ENCODE measurements around the gene DLG1.
"Not testable (repeated sequence)": the region's sequence is repeated elsewhere in the genome, so short reads cannot be mapped to it uniquely, and the experiment has no call there.

The DLG1 gene

GRCh38 chr3:197283045-197283444 lies 15.4 kb downstream of the DLG1 start:
- no peak for DNase-seq

DNA sequence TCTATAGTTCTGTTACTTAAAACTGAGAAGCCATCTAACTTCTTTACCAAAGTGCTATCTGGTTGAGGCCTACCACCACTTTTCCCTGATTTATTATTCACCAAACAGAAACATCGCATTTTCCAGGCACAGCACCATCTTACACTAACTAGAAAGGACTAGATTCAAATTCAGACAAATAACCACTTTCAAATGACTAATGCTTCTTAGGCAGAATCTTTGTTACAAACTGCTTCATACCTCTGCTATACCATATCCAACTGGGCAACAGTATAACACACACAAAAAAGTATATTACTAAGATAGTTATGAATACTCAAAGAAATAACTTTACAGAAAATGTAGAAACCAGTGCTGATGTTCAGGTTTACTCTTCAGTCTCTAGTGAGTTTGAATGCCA lies 16.6 kb downstream of the DLG1 start:
- DNase-seq = no peak

DNA sequence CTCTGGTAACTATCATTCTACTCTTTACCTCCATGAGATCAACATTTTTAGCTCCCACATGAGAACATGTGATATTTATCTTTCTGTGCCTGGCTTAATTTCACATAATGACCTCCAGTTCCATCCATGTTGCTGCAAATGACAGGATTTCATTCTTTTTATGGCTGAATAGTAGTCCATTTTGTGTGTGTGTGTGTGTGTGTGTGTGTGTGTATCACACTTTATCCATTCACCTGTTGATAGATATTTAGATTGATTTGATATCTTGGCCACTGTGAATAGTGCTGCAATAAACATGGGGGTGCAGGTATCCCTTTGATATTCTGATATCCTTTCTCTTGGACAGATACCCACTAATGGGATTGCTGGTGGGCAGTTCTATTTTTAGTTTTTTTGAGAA lies 18.3 kb downstream of the DLG1 start:
- no peak for DNase-seq

DNA sequence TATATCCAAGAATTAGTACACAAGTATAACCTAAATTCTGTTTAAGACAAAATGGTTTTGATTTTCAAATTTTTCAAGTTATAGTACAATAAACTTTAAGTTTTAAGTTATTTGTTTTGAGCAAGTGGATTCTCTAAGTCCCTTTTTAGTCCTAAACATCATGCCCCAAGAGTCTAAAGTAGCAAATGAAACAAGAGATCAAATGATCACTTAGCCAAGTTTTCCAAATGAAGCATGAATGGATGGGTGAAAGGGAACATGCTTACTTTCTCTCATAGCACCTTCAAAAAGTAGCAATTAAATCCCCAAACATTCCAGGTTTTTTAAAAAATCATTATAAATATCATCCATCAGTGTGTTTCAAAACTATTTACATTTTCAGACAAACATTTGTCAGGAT lies 19.5 kb downstream of the DLG1 start:
- no peak for DNase-seq

GRCh38 chr3:197276808-197277207 lies 21.6 kb downstream of the DLG1 start:
- DNase-seq = not testable (repeated sequence)

GRCh38 chr3:197270558-197271317 lies 27.7 kb downstream of the DLG1 start:
- no peak for DNase-seq

DNA sequence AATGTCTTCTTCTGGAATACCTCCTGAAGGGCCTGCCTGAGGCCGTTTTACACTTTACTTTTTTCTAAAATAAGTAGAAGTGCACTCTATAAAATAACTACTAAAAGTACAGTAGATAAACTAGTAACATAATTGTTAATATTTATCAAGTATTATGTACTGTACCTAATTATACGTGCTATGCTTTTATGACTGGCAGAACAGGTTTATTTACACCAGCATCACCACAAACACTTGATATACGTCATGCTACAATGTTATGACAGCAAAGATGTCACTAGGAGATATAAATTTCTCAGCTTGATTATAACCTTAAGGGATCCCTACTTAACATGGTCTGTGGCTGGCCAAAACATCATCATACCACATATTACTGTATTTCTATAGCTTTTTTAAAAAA lies 29.4 kb downstream of the DLG1 start:
- no peak for DNase-seq

GRCh38 chr3:197268294-197268693 lies 30.1 kb downstream of the DLG1 start:
- DNase-seq = no peak

GRCh38 chr3:197266331-197266730 lies 32.1 kb downstream of the DLG1 start:
- no peak for DNase-seq

DNA sequence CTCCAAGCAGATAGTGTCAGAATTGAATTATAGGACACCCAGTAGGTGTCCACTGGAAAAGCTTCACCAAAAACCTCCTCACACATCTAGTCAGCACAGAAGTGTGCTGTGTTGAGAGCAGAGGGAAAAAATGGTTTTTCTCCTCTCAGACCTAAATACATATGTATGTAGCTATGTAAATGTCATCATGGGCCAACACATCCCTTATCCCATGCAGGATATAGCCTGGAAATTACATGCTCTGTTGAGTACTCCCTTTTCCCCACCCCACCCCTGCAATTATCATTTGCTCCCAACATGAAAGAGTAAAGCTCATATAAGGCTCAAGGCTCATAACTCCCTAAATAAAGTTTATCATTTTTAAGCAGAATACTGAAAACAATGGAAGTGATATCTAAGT lies 35.7 kb downstream of the DLG1 start:
- no peak for DNase-seq

- DNase-seq = no peak
Measured at GRCh38 chr3:197261164-197261509, 37.3 kb downstream of the DLG1 start.

- DNase-seq = no peak
Measured at GRCh38 chr3:197260491-197261163, 37.8 kb downstream of the DLG1 start.

DNA sequence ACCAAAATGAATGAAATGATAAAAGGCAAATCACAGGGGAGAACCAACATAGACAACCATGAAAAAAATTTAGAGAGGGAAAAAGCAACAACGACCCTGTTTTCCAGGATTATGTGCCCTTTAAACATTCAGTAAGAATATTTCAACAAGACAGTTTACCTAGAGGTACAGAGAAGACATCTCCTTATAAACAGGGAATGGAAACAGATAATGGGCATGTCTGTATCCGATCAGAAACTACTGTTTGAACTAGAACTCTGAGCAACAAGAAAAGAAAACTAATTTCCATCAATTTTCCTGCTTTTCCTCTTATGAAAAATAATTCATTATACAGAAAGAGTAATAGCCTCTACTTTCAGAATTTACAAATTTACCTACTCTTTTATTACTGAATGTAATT lies 39.3 kb downstream of the DLG1 start:
- DNase-seq = no peak

GRCh38 chr3:197258168-197258755 lies 40.1 kb downstream of the DLG1 start:
- DNase-seq = no peak

- DNase-seq = no peak
Measured at GRCh38 chr3:197257711-197258110, 40.7 kb downstream of the DLG1 start.

GRCh38 chr3:197256836-197257444 lies 41.5 kb downstream of the DLG1 start:
- peak; percentile 34 for DNase-seq

DNA sequence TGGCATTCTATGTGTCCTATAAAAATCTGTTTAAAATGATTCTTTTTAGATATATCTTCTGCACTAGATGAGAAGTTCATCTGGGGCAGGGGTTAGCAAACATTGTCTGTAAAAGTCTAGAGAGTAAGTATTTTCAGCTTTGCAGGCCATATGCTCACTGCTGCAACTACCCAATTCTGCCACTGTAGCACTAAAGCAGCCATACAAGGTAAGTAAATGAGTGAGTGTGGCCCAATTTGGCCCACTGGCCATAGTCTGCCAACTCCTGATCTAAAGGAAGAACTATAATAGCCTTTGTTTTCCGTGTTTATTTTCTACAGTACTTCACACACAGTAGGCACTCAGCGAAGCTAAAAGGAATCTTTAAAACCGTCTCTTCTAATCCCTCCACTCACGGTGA lies 42.3 kb downstream of the DLG1 start:
- no peak for DNase-seq

DNA sequence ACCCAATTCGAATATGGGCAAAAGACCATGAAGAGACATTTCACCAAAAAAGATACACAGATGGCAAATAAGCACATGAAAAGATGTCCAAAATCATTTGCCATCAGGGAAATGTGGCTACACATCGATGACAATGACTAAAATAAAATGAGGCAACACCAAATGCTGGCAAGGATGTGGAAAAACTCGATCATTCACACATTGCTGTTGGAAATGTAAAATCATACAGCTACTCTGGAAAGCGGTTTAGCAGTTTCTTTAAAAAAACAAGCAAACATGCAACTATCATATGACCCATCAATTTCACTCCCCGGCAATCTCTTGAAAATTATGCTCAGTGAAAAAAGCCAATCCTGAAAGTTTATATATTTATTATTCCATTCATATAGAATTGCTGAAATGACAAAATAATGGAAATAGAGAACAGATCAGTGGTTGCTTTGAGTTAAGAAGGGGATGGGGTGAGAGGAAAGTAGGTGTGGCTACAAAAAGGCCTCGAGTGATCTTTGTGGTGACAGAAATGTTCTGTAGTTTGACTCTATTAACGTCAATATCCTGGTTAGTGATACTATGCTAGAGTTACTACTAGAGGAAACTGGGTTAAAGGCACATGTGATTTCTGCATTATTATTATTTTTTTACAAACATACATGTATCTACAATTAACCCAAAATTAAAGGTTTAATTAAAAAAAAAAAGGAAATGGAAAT lies 45.0 kb downstream of the DLG1 start:
- no peak for DNase-seq

- DNase-seq = no peak
Measured at GRCh38 chr3:197249542-197249941, 48.9 kb downstream of the DLG1 start.

DNA sequence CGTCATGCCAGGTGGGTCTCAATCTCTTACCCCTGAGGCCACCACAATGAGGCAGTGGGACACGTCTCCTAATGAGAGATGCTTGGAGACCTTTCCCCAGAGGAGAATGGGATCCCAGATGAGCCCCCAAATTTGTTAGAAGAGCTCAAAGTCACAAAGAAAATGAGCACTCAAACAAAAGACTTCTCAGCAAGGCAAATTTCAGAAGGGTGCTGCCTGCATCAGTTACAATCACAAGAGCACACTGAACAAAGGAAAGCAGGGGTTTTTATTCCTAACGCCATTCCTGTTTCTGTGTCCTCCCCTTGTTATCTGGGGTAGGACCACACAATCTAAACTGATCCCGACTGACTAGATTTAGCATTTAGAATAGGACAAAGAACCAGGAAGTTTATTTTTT lies 50.1 kb downstream of the DLG1 start:
- DNase-seq = no peak

- no peak for DNase-seq
Measured at GRCh38 chr3:197244751-197245150, 53.7 kb downstream of the DLG1 start.

GRCh38 chr3:197242784-197243432 lies 55.5 kb downstream of the DLG1 start:
- no peak for DNase-seq

DNA sequence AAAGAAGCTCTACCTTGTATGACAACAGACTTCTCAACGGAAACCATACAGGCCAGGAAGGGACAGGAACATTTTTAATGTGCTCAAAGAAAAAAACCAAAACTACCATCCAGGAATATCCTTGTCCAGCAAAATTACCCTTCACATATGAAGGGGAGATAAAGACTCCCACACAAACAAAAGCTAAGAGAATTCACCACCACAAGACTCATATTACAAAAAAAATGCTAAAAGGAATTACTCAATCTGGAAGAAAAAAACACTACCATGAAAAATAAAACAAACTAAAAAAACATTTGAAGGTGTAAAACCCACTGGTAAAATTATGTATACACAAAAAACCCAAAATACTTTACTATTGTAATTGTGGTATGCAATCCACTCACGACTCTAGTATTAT lies 57.2 kb downstream of the DLG1 start:
- DNase-seq = no peak

All from HCEC 1CT (cell line).